Adipocyte (in vitro differentiated cells): ENCODE data around the gene ZNF746.

Experiments
- DNase-seq: peaks from one replicate; pipeline ENCODE4 v3.0.0-alpha.2; 2015; ENCODE audit warnings: low read depth
- H3K27me3 ChIP-seq: replicated peaks from 2 replicates; pipeline ENCODE4 v1.7.0; 2013; ENCODE audit warnings: mild to moderate bottlenecking, low read length, moderate library complexity; ENCODE audit not compliant: control insufficient read depth, insufficient read depth
- H3K36me3 ChIP-seq: 2 replicates; pipeline ENCODE4 v1.7.0; 2013; ENCODE audit warnings: low read length, mild to moderate bottlenecking, moderate library complexity; ENCODE audit not compliant: control insufficient read depth, insufficient read depth, severe bottlenecking
- H3K4me1 ChIP-seq: 2 replicates; pipeline ENCODE4 v1.7.0; 2013; ENCODE audit warnings: mild to moderate bottlenecking, low read length, moderate library complexity; ENCODE audit not compliant: control insufficient read depth, insufficient read depth
- H3K4me3 ChIP-seq: 2 replicates; pipeline ENCODE4 v1.7.0; 2013; ENCODE audit warnings: mild to moderate bottlenecking, low read length, moderate library complexity
- H3K9ac ChIP-seq: 2 replicates; pipeline ENCODE4 v1.7.0; 2013; ENCODE audit warnings: mild to moderate bottlenecking, low read length, moderate library complexity
- H3K9me3 ChIP-seq: 2 replicates; pipeline ENCODE4 v1.7.0; 2013; ENCODE audit warnings: mild to moderate bottlenecking, low read length, moderate library complexity; ENCODE audit not compliant: control insufficient read depth

Gene ZNF746

DNA sequence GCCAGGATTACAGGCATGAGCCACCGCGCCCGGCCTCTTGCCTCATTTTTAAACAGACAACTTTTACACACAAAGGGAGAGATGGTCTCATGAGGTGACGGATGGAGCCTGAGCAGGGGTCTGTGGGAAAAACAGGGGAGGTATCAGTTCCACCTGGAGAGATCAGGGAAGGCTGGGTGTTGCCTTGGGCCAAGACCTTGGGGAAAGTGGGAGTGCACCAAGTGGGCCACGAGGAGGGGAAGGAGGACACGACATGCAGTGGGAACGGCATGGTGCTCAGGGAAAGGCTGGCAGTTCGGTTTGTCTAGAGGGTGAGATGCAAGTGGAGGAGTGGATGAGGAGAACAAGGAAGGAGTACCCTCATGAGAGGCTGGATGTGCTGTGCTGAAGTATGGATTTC is 27.8 kb downstream of the ZNF746 start:
- peaks cover 32% of the 10 kb centered on the region for H3K36me3 ChIP-seq
- H3K4me1 ChIP-seq = no peaks in the 10 kb centered on the region
- H3K27me3 ChIP-seq = no peaks in the 10 kb centered on the region
- no peak for DNase-seq
- no peak overlapping the region for H3K9ac ChIP-seq
- peaks cover 11% of the 10 kb centered on the region for H3K9me3 ChIP-seq
- H3K4me3 ChIP-seq = no peak overlapping the region

DNA sequence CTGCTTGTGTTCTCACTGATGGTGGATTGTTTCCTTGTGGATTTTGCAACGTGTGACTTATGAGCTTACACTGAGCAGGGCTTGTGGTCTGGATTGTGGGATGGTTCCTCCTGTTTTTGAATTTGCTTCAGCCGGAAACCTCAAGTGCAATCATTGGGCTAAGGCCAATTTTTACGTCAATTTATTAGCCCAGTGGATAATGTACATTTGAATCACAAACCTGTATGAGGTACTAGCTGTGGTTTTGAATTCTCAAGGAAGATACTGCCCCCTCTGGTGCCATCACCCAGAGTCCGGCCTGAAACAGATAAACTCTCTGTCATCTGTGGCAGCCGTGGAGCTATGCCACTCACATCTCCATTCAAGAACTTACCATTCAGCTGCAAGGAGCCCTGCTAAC is 29.4 kb downstream of the ZNF746 start:
- Histone ChIP-seq H3K9ac (no peak overlapping the region), H3K27me3 (no peaks in the 10 kb centered on the region), H3K9me3 (peaks cover 11% of the 10 kb centered on the region), H3K4me1 (no peaks in the 10 kb centered on the region), H3K4me3 (no peak overlapping the region), H3K36me3 (peaks cover 18% of the 10 kb centered on the region)
- no peak for DNase-seq

DNA sequence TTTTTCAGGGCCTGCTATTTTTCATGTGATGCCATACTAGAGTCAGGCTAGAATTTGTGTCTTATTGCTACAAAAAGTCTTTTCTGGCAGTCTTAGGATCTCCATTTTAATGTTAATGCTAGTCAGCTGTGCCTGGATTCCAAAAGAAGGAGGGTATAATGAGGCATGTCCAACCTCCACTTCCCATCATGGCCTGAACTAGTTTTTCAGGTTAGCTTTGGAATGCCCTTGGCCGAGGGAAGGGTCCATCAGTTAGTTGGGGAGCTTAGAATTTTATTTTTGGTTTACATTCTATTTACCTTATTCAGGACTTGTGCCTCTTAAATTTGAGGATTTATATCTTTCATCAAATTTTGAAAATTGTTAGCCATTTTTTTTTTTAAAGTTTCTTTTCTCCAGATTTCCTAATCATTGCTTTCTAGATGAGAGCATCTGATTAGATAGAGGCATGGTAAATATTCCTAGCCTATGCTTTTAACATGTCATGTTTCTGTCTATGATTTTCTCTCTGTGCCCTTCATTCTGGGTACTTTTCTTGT is 30.2 kb downstream of the ZNF746 start:
- Histone ChIP-seq H3K36me3 (peaks cover 9% of the 10 kb centered on the region), H3K9ac (no peak overlapping the region), H3K4me3 (no peak overlapping the region), H3K4me1 (no peaks in the 10 kb centered on the region), H3K27me3 (no peaks in the 10 kb centered on the region), H3K9me3 (peaks cover 11% of the 10 kb centered on the region)
- no peak for DNase-seq

DNA sequence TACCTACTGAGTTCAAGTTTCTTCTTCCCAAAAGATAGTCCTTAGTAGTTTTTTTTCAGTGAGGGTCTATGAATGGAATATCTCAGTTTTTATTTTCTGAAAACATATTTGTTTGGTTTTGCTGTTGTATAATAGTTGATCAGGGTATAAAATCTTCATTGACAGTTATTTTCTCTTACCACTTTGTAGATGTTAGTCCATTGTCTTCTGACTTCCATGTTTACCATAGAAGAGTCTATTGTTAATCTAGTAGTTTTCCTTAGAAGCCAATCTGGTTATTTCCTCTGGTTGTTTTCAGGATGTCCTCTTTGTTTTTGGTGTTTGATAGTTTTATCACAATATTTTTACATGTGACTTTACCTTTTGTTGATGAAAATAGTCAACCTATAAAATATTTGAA is 31.2 kb downstream of the ZNF746 start:
- Histone ChIP-seq H3K27me3 (no peaks in the 10 kb centered on the region), H3K36me3 (peaks cover 3% of the 10 kb centered on the region), H3K9me3 (peaks cover 11% of the 10 kb centered on the region), H3K4me1 (no peaks in the 10 kb centered on the region), H3K9ac (no peak overlapping the region), H3K4me3 (no peak overlapping the region)
- DNase-seq = no peak

DNA sequence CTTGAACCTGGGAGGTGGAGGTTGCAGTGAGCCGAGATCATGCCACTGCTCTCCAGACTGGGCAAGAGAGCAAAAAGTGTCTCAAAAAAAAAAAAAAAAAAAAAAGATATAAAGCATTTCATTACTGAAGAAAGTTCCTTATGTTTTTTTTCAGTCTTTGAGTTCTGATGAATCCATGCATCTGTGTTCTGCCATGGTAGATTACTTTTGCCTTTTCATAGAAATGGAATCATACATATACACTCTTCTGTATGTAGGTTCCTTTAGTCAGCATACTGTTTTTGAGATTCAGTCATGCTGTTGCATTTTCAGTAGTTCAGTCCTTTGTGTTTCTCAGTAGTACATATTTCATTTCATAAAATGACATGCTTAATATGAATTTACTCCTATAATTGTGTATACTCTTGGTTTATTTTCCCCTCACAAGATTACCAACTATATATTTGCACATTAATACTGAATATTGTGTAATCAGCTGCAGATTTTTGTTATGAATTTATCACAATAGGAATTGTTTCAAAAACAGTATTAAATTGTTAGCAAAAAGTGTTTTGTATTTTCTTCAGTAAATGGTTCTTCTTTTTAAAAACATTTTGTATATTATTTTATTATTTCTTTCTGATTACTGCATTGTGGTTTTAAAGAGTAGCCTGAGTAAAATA is 34.0 kb downstream of the ZNF746 start:
- peaks cover 11% of the 10 kb centered on the region for H3K9me3 ChIP-seq
- peaks cover 10% of the 10 kb centered on the region for H3K4me1 ChIP-seq
- no peaks in the 10 kb centered on the region for H3K27me3 ChIP-seq
- DNase-seq = no peak
- H3K9ac ChIP-seq = no peak overlapping the region
- H3K36me3 ChIP-seq = no peaks in the 10 kb centered on the region
- no peak overlapping the region for H3K4me3 ChIP-seq

DNA sequence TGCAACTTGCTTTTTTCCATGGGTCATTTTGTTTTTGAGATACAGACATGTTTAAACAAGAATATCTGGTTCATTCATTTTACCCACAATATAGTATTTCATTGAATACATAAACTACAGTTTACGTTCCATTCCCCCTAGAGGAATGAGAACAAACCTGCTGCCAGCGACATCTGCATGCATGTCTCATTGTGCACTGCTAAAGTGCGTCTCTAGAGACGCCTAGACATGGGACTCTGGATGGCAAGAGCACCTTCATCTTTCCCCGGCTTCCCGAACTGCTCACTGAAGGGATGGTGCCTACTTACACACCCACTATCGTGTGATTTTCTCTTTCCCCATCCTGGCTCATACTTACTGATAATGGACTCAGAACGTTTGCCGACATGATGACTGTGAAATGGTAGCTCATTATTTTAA is 35.5 kb downstream of the ZNF746 start:
- H3K9me3 ChIP-seq = peaks cover 8% of the 10 kb centered on the region
- H3K36me3 ChIP-seq = no peaks in the 10 kb centered on the region

DNA sequence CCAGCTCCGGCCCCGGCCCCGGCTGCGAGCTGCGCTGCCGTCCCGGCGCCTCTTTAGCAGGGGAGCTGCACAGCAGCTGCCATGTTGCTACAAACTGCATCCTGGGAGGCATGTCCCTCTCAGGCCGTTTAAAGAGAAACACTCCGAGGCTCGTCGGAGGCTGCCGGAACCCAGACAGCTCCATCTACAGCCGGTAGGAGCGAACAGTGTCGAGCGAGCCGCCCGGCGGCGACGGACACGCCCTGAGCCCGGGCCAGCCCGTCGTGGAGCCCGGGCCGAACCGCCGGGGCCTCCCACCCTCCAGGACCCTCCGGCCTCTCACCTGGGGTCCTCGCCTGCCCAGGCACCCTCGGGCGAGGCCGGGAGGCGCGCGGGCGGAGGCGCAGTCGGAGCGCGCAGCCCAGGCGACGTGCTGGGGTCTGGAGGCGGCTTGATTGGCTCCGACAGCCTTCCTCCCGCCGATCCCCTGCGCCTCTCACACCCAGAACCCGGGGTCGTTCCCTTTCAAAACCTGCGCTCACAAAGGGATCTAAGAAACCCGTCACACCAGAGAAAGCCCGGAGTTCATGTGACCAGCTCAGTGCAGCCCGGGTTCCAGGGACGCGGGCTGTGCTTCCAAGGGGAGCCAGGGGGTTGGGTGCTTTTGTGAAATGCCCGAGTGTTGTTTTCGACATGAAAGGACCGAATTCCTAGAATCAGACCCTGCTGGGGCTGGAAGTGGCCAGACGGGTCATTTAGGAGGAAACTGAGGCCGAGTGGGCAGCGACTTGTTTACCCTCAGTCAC is 36.9 kb downstream of the ZNF746 start, which contains the start of gene ZNF777:
TSS of gene ZNF777 (minus strand) at position 570 of the 785 bp plus-strand sequence. CDS start 5,040 bp downstream, outside the sequence.
- peaks cover 2% of the 10 kb centered on the region for H3K36me3 ChIP-seq
- peak within 1 kb of the TSS; percentile 91 for H3K4me3 ChIP-seq
- H3K9ac ChIP-seq = peak within 1 kb of the TSS; percentile 94
- DNase-seq = peak; percentile 92
- H3K27me3 ChIP-seq = no peaks in the 10 kb centered on the region
- no peaks in the 10 kb centered on the region for H3K9me3 ChIP-seq
- H3K4me1 ChIP-seq = peaks cover 12% of the 10 kb centered on the region

More for the DNA sequence above, 35.5 kb downstream of the ZNF746 start:
- H3K4me1 ChIP-seq = peaks cover 12% of the 10 kb centered on the region
- DNase-seq = no peak
- no peak overlapping the region for H3K9ac ChIP-seq
- H3K27me3 ChIP-seq = no peaks in the 10 kb centered on the region
- H3K4me3 ChIP-seq = no peak overlapping the region

DNA sequence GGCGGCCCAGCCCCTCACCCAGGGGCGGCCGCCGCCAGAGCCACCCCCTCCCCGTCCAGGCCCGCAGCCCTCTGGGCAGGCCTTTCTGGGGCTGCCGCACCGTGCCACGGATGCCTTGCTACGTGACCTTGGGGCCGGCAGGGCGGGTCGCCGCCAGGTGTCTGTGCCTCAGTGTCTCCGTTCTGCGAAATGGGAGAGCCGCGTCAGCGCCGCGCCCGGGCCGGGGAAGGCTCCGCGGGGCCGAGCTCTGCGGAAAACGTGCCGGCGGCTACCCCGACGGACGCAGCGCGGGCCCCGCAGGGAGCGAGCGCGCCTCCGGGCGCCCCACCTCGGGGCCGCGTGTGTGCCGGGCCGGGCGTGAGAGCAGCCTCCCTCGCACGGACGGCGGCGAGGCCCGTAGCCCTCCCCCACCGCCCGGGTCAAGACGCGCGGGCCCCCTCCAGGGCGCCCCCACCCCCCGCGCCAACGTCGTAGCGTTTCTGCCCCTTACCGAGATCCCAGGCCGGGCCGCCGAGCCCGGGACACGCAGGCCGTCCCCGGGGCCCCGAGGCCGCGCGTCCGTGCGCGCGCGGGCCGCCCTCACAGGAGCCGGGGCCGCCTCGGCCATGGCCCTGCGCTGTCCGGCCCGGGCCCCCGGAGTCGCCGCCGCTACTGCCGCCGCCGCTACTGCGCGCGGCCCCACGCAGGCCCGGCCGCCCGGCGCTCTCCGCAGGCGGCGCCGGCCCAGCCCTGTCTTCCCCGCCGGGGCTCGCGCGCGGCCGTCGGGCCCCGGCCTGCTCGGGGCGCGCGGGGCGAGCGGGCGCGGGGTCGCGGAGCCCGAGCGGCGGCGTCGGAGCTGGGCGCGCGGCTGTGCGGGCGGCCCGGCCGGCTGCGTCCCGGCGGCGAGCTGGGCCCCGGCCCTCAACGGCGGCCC is 37.8 kb downstream of the ZNF746 start:
- peaks cover 12% of the 10 kb centered on the region for H3K4me1 ChIP-seq
- peak; percentile 67 for DNase-seq
- H3K4me3 ChIP-seq = peak overlapping the region; percentile 91
- peak overlapping the region; percentile 94 for H3K9ac ChIP-seq
- H3K27me3 ChIP-seq = no peaks in the 10 kb centered on the region
- peaks cover 11% of the 10 kb centered on the region for H3K36me3 ChIP-seq
- H3K9me3 ChIP-seq = no peaks in the 10 kb centered on the region

DNA sequence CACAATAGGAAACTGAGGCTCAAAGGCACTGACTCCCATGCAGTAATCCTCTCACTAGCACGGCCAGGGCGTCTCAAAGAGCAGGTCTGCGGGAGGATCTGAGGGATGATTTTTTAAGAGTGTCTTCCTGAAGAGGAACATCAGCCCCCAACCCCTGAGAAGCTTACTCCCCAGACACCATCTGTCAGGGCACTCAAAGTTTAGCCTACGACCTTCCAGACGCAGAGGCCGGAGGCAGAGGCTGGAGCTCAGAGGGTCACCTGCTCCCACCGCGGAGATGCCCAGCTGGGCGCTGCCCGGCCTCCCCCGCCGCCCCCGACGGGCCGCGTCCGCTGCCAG is 38.4 kb downstream of the ZNF746 start:
- H3K4me1 ChIP-seq = peaks cover 12% of the 10 kb centered on the region
- H3K9me3 ChIP-seq = no peaks in the 10 kb centered on the region
- H3K9ac ChIP-seq = peak overlapping the region; percentile 79
- peaks cover 17% of the 10 kb centered on the region for H3K36me3 ChIP-seq
- peak overlapping the region; percentile 81 for H3K4me3 ChIP-seq
- no peaks in the 10 kb centered on the region for H3K27me3 ChIP-seq
- peak; percentile 19 for DNase-seq

DNA sequence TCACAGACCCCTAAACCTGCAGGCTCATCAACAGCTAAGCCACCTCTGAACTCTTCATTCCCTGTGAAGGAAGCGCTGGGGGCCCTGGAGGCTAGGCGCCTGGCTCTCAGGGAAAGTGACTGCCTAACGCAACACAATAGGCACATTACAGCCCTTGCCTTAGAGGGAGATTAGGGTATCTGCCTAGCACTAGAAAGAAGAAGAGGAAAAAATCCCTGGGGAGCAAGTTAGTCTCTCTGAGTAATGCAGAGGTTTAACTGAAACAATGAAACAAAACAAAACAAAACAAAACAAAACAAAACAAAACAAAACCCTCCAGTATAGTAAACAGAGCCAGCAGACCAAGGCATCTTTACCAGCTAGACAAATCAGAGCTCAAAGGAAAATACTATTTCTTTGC is 39.4 kb downstream of the ZNF746 start:
- no peaks in the 10 kb centered on the region for H3K9me3 ChIP-seq
- no peak overlapping the region for H3K4me3 ChIP-seq
- peaks cover 12% of the 10 kb centered on the region for H3K4me1 ChIP-seq
- DNase-seq = peak; percentile 22
- peaks cover 26% of the 10 kb centered on the region for H3K36me3 ChIP-seq
- no peaks in the 10 kb centered on the region for H3K27me3 ChIP-seq
- no peak overlapping the region for H3K9ac ChIP-seq

DNA sequence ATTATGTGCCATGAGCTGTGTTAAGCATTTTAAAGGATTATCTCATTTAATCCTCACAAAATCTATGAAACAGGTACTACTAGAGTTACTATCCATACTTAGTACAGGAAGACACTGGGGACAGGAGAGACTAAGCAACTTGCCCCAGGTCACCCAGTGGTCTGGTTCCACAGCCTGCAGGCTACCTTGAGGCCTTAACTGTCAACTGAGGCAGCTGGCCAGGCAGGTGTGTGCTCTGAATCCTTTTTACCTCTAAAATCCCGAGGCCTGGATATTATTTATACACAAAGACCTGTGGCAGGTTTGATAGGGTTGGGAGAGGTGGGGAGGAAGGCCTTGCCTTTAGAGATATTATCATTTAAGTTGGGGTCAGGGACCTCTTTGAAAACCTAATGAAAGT is 39.8 kb downstream of the ZNF746 start:
- no peak overlapping the region for H3K9ac ChIP-seq
- H3K9me3 ChIP-seq = no peaks in the 10 kb centered on the region
- H3K36me3 ChIP-seq = peaks cover 31% of the 10 kb centered on the region
- no peak for DNase-seq
- peaks cover 12% of the 10 kb centered on the region for H3K4me1 ChIP-seq
- H3K4me3 ChIP-seq = no peak overlapping the region
- no peaks in the 10 kb centered on the region for H3K27me3 ChIP-seq
